ENCODE measurements around the gene CNEP1R1. TPM values are rescaled to one million over a fixed set of nuclear protein-coding genes. Genes with fewer than 3 reads are reported as not detected.

Gene CNEP1R1
- total RNA-seq, 1 donor = 38.5 TPM

- TF ChIP-seq, protein P1, sequence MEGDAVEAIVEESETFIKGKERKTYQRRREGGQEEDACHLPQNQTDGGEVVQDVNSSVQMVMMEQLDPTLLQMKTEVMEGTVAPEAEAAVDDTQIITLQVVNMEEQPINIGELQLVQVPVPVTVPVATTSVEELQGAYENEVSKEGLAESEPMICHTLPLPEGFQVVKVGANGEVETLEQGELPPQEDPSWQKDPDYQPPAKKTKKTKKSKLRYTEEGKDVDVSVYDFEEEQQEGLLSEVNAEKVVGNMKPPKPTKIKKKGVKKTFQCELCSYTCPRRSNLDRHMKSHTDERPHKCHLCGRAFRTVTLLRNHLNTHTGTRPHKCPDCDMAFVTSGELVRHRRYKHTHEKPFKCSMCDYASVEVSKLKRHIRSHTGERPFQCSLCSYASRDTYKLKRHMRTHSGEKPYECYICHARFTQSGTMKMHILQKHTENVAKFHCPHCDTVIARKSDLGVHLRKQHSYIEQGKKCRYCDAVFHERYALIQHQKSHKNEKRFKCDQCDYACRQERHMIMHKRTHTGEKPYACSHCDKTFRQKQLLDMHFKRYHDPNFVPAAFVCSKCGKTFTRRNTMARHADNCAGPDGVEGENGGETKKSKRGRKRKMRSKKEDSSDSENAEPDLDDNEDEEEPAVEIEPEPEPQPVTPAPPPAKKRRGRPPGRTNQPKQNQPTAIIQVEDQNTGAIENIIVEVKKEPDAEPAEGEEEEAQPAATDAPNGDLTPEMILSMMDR (IDR thresholded peaks at IDR 0.05; ENCODE audit: insufficient read depth, low read length) = no peak
- DNase-seq (ENCODE audit: low read depth) = no peak
Measured at GRCh38 chr16:49992825-49993224, 32.2 kb upstream of the CNEP1R1 start.

GRCh38 chr16:49993579-49993978, 31.4 kb upstream of the CNEP1R1 start:
- TF ChIP-seq, protein P1 (IDR thresholded peaks at IDR 0.05; ENCODE audit: insufficient read depth, low read length) = no peak
- no peak overlapping the region for H3K4me3 ChIP-seq (ENCODE audit: low read depth, low read length)
- DNase-seq (ENCODE audit: low read depth) = no peak

More at GRCh38 chr16:49992825-49993224, 32.2 kb upstream of the CNEP1R1 start:
- H3K4me3 ChIP-seq (ENCODE audit: low read depth, low read length) = no peak overlapping the region

DNA sequence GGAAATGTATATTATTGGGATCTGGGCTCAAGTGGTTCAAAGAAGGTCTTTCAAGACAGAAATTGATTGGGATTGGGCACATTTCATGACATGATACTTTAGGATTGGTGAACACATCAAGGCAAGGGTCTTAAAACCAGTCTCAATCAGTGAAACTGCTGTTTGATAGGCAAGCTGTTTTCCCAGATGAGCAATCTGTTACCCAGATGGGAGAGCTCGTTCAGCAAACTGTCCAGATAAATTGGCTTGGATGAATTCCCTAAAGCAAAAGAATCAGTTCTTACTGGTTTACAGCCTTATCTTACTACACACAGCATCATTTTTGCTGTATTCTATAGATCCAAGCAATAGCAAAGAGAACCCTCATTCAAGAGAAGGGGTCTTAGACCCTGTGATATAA, 31.0 kb upstream of the CNEP1R1 start:
- TF ChIP-seq, protein P1 (IDR thresholded peaks at IDR 0.05; ENCODE audit: insufficient read depth, low read length) = no peak
- no peak for DNase-seq (ENCODE audit: low read depth)
- H3K4me3 ChIP-seq (ENCODE audit: low read depth, low read length) = no peak overlapping the region

- TF ChIP-seq, protein P1 (IDR thresholded peaks at IDR 0.05; ENCODE audit: insufficient read depth, low read length) = no peak
- no peak for DNase-seq (ENCODE audit: low read depth)
- no peak overlapping the region for H3K4me3 ChIP-seq (ENCODE audit: low read depth, low read length)
Measured at GRCh38 chr16:49995720-49996119, 29.3 kb upstream of the CNEP1R1 start.

DNA sequence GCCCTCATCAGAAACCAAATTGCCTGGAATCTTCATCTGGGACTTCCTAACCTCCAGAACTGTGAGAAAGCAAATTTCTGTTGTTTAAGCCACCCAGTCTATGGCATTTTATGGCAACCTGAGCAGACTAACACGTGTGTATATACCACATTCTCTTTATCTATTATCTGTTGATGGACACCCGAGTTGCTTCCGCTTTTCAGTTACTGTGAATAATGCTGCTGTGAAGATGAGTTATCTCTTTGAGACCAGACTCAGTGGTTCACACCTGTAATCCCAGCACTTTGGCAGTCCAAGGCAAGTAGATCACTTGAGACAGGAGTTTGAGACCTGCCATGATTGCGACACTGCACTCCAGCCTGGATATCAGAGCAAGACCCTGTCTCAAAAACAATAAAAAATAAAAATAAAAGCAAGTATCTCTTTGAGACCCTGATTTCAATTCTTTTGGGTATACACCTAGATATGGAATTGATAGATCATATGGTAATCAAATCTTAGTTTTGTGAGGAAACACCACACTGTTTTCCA, 27.2 kb upstream of the CNEP1R1 start:
- TF ChIP-seq, protein P1 (IDR thresholded peaks at IDR 0.05; ENCODE audit: insufficient read depth, low read length) = no peak
- no peak for DNase-seq (ENCODE audit: low read depth)
- no peak overlapping the region for H3K4me3 ChIP-seq (ENCODE audit: low read depth, low read length)

DNA sequence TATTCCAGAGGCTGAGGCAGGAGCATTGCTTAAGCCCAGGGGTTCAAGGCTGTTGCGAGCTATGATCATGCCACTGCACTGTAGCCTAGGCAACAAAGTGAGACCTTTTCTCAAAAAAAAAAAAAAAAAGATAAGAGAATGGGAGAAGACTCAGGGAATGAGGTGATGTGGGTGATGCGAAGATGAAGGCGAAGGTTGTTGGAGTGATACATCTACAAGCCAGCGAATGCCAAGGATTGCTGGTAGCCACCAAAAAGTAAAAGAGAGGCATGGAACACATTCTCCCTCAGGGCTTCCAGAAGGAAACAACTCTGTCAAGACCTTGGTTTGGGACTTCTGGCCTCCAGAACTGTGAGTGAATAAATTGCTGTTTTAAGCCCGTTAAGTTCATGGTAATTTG, 26.0 kb upstream of the CNEP1R1 start:
- H3K4me3 ChIP-seq (ENCODE audit: low read depth, low read length) = no peak overlapping the region
- TF ChIP-seq, protein P1 (IDR thresholded peaks at IDR 0.05; ENCODE audit: insufficient read depth, low read length) = no peak
- no peak for DNase-seq (ENCODE audit: low read depth)

- TF ChIP-seq, protein P1 (IDR thresholded peaks at IDR 0.05; ENCODE audit: insufficient read depth, low read length) = no peak
- no peak for DNase-seq (ENCODE audit: low read depth)
- H3K4me3 ChIP-seq (ENCODE audit: low read depth, low read length) = no peak overlapping the region
Measured at GRCh38 chr16:50001144-50001543, 23.9 kb upstream of the CNEP1R1 start.
